HCT116 (cell line): ENCODE results near the gene CHST1. TPM values are rescaled to one million over a fixed set of nuclear protein-coding genes. Genes with fewer than 3 reads are reported as not detected.

ENCODE experiments used
- ATAC-seq: fragments of 200-7000 bp; cut with Tn5 transposase; 2 replicates; pipeline ENCODE4 v1.9.1; 2020; ENCODE audit warnings: mild to moderate bottlenecking, moderate library complexity
- BruUV-seq: library from RNA; stranded (reverse); fragments of 400-500 nt; replicated peaks from 2 replicates; lab custom pipeline; 2021; lab: Mats Ljungman, UMichigan
- CTCF ChIA-PET: fragments of 300-600 bp; sonication (Branson Sonifier 250); formaldehyde crosslinking; loops from one replicate; lab custom pipeline; 2021; ENCODE audit warnings: antibody characterized with exemption; lab: Charles Lee
- POLR2A ChIA-PET: fragments of 300-600, 350-600 bp; sonication (Branson Sonifier 250); formaldehyde crosslinking; loops from one replicate; lab custom pipeline; 2021; ENCODE audit warnings: antibody characterized with exemption; lab: Charles Lee
- RAD21 ChIA-PET, 2 experiments: fragments of 300-600 bp; sonication (Branson Sonifier 250); formaldehyde crosslinking; loops; one replicate each; lab custom pipeline; 2023; ENCODE audit warnings: low total read pairs in 2 of 2; ENCODE audit not compliant: uncharacterized antibody in 2 of 2, unreplicated experiment in 2 of 2, low non-redundant PET in 1 of 2; lab: Charles Lee
- DNase-seq: peaks from one replicate; pipeline ENCODE4 v3.0.0-alpha.2; 2010; ENCODE audit warnings: low read depth, low spot score
- H2AFZ ChIP-seq: fragments of 200-600 bp; shearing (Covaris generic), sonication (generic); 2 replicates; pipeline ENCODE4 v1.6.1; 2017; ENCODE audit warnings: low read depth, mixed run types, mixed read lengths, antibody characterized with exemption, low read length; ENCODE audit not compliant: poor library complexity, severe bottlenecking
- H3K27ac ChIP-seq: 2 replicates; pipeline ENCODE4 v1.5.1; 2012; ENCODE audit warnings: low read depth, low read length
- H3K27me3 ChIP-seq: fragments of 200-600 bp; sonication (generic); 2 replicates; pipeline ENCODE4 v1.6.1; 2016; ENCODE audit warnings: mixed run types, low read length, mixed read lengths; ENCODE audit not compliant: insufficient read depth
- H3K36me3 ChIP-seq, 2 experiments: fragments of 200-500 bp in 1 of 2; fragments of 200-600 bp in 1 of 2; sonication (Bioruptor generic) in 1 of 2; sonication (generic) in 1 of 2; 2 replicates each; pipeline versions ENCODE4 v1.5.1 to v1.6.1; 2014 to 2016; ENCODE audit warnings: low read length in 2 of 2, inconsistent platforms in 1 of 2, mixed read lengths in 1 of 2, mixed run types in 1 of 2; ENCODE audit not compliant: insufficient read depth in 2 of 2, control insufficient read depth in 1 of 2
- H3K4me1 ChIP-seq, 2 experiments: fragments of 200-600 bp in 1 of 2; sonication (generic) in 1 of 2; 2 replicates each; pipeline versions ENCODE4 v1.5.1 to v1.6.1; 2012 to 2017; ENCODE audit warnings: low read length in 2 of 2, inconsistent platforms in 1 of 2, mild to moderate bottlenecking in 1 of 2, mixed read lengths in 1 of 2, mixed run types in 1 of 2, moderate library complexity in 1 of 2; ENCODE audit not compliant: insufficient read depth in 2 of 2, control insufficient read depth in 1 of 2
- H3K4me2 ChIP-seq: fragments of 200-600 bp; sonication (generic); 2 replicates; pipeline ENCODE4 v1.6.1; 2017; ENCODE audit warnings: mixed run types, low read length, mixed read lengths
- H3K4me3 ChIP-seq, 2 experiments: fragments of 200-600 bp in 1 of 2; sonication (generic) in 1 of 2; replicated peaks in 1 of 2; 2 replicates each; pipeline ENCODE4 v1.5.1; 2011 to 2016; ENCODE audit warnings: low read length in 2 of 2, control low read depth in 1 of 2, low read depth in 1 of 2, mild to moderate bottlenecking in 1 of 2, mixed read lengths in 1 of 2, mixed run types in 1 of 2
- H3K79me2 ChIP-seq: fragments of 200-600 bp; sonication (generic); 2 replicates; pipeline ENCODE4 v1.6.1; 2017; ENCODE audit warnings: mild to moderate bottlenecking, mixed run types, low read length, moderate library complexity, mixed read lengths; ENCODE audit not compliant: insufficient read depth
- H3K9ac ChIP-seq: fragments of 200-600 bp; sonication (generic); 2 replicates; pipeline ENCODE4 v1.6.1; 2016; ENCODE audit warnings: low read length, mixed read lengths
- H3K9me2 ChIP-seq: fragments of 200-600 bp; sonication (generic), shearing (Covaris generic); 2 replicates; pipeline ENCODE4 v1.6.1; 2017; ENCODE audit warnings: mixed run types, mild to moderate bottlenecking, moderate library complexity; ENCODE audit not compliant: insufficient read depth
- H3K9me3 ChIP-seq, 2 experiments: fragments of 200-500 bp in 1 of 2; fragments of 200-600 bp in 1 of 2; sonication (Bioruptor generic) in 1 of 2; sonication (generic) in 1 of 2; 2 replicates each; pipeline ENCODE4 v1.6.1; 2014 to 2017; ENCODE audit warnings: low read length in 2 of 2, mixed read lengths in 2 of 2, inconsistent platforms in 1 of 2, low read depth in 1 of 2, mild to moderate bottlenecking in 1 of 2, mixed run types in 1 of 2, moderate library complexity in 1 of 2; ENCODE audit not compliant: control insufficient read depth in 1 of 2, insufficient read depth in 1 of 2
- H4K20me1 ChIP-seq: fragments of 200-600 bp; sonication (generic), shearing (Covaris generic); 2 replicates; pipeline ENCODE4 v1.6.1; 2017; ENCODE audit warnings: mixed run types, mild to moderate bottlenecking, moderate library complexity; ENCODE audit not compliant: insufficient read depth
- ATF3 ChIP-seq: IDR thresholded peaks from 2 replicates; pipeline ENCODE4 v1.6.1; 2012
- EGR1 ChIP-seq: IDR thresholded peaks from 2 replicates; pipeline ENCODE4 v1.6.1; 2012; ENCODE audit warnings: low read depth
- ELF1 ChIP-seq: IDR thresholded peaks from 2 replicates; pipeline ENCODE4 v1.6.1; 2012; ENCODE audit warnings: low read depth, borderline replicate concordance
- EZH2 ChIP-seq: fragments of 200-600 bp; sonication (generic); IDR thresholded peaks from 2 replicates; pipeline ENCODE4 v1.6.1; 2017; ENCODE audit warnings: antibody characterized with exemption, mixed run types
- POLR2AphosphoS5 ChIP-seq: IDR thresholded peaks from 2 replicates; pipeline ENCODE4 v1.6.1; 2011; ENCODE audit warnings: mild to moderate bottlenecking, low read depth, low read length, moderate library complexity
- SIN3A ChIP-seq: IDR thresholded peaks from 2 replicates; pipeline ENCODE4 v1.6.1; 2012; ENCODE audit warnings: low read depth
- SRF ChIP-seq: IDR thresholded peaks from 2 replicates; pipeline ENCODE4 v1.6.1; 2012; ENCODE audit warnings: low read depth
- TCF7L2 ChIP-seq: IDR thresholded peaks from 2 replicates; pipeline ENCODE4 v1.7.0; 2011; ENCODE audit warnings: borderline replicate concordance, inconsistent platforms; ENCODE audit not compliant: insufficient read depth, insufficient read length; ENCODE audit errors: extremely low read depth
- ZNF274 ChIP-seq: fragments of 200-500 bp; sonication (Bioruptor generic); IDR thresholded peaks from 2 replicates; pipeline ENCODE4 v1.6.1; 2014; ENCODE audit warnings: mild to moderate bottlenecking, low read depth, low read length, inconsistent platforms
- intact Hi-C: fragments of 100-400 bp; cut with micrococcal nuclease; formaldehyde crosslinking; loops from 2 replicates; pipeline ENCODE4 v1.10.0; 2022
- total RNA-seq: library from RNA; stranded (reverse); gene quantifications from one replicate; pipeline ENCODE4 v1.2.1, GENCODE V29; 2021; ENCODE audit not compliant: unreplicated experiment
- TF ChIP-seq, protein P1 (sequence below): IDR thresholded peaks from 2 replicates; pipeline ENCODE4 v1.6.1; 2011; ENCODE audit warnings: mild to moderate bottlenecking, low read length, moderate library complexity; ENCODE audit not compliant: insufficient replicate concordance; ENCODE audit errors: extremely low read depth
- TF ChIP-seq, protein P2 (sequence below): IDR thresholded peaks from 2 replicates; pipeline ENCODE4 v1.6.1; 2012; ENCODE audit warnings: low read depth

Gene CHST1
- total RNA-seq, 1 experiment from 2014 or later: 0.69 TPM

- CTCF ChIA-PET: no interaction called here
- intact Hi-C loops: no loop called here
- Histone ChIP-seq H2AFZ (no peak overlapping the region), H3K27me3 (peaks cover 32% of the 10 kb centered on the region; the same call in 1 of the 2 replicates), H4K20me1 (no peaks in the 10 kb centered on the region), H3K9me2 (no peaks in the 10 kb centered on the region), H3K4me2 (no peak overlapping the region), H3K36me3 (no peaks in the 10 kb centered on the region), H3K9me3 (no peaks in the 10 kb centered on the region; a peak in 1 of 4 replicates), H3K9ac (no peak overlapping the region), H3K4me3 (no peak overlapping the region), H3K4me1 (no peaks in the 10 kb centered on the region), H3K27ac (no peak overlapping the region), H3K79me2 (no peaks in the 10 kb centered on the region)
- no peak for DNase-seq
- ATAC-seq: no peak
- TF ChIP-seq SIN3A: no peak
- TF ChIP-seq EZH2: no peak
- no peak for TF ChIP-seq SRF
- TF ChIP-seq EGR1: no peak
- RAD21 ChIA-PET: no interaction called here
- BruUV-seq: no TSS peak
- POLR2A ChIA-PET: no interaction called here
Measured at GRCh38 chr11:45603946-45604682, 61.3 kb downstream of the CHST1 start.

DNA sequence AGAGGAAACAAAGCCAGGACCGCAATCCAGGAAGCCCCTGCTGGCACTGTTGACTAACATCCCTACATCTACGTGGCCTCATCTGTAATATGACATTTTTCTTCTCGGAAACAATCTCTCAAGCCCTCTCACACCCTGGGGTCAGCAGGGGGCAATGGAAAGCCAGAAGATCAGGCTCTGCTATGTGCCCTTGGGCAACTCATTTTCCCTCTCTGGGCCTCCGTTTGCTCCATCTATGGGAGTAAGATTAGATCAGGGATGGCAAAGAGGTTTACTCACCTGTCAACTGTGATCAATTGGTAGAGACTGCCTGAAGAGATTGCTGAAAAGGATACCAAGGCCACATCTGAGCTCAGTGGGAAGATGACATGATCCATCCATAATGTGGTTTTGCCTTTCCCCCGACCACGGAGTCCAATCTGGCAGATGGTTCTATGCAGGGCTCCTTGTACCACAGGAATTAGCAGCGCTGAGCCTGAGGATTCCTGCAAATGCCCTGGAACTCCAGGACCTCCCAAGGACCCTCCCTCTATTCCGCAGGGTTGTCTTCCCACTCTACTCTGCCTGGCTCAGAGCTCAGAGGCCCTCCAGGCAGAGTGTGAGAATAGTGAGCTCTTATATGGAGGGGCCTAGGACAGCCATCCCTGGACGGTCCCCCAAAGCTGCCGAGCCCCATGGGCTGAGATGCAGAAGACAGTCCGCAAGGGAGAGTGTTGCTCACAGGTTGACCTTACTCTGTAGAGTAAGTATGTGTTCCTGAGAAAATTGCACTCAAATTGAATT is 66.1 kb downstream of the CHST1 start:
- H3K79me2 ChIP-seq: no peaks in the 10 kb centered on the region
- no peaks in the 10 kb centered on the region for H3K9me2 ChIP-seq
- RAD21 ChIA-PET: no interaction called here
- H3K9ac ChIP-seq: no peak overlapping the region
- BruUV-seq: no TSS peak
- no peak overlapping the region for H3K4me3 ChIP-seq
- no peaks in the 10 kb centered on the region for H3K36me3 ChIP-seq
- ATAC-seq (no peak), DNase-seq (no peak)
- H3K4me2 ChIP-seq: no peak overlapping the region
- POLR2A ChIA-PET: no interaction called here
- no peak overlapping the region for H3K27ac ChIP-seq
- H3K9me3 ChIP-seq: no peaks in the 10 kb centered on the region; a peak in 1 of 4 replicates
- H2AFZ ChIP-seq: no peak overlapping the region
- CTCF ChIA-PET: no interaction called here
- H3K4me1 ChIP-seq: no peaks in the 10 kb centered on the region
- no peaks in the 10 kb centered on the region for H4K20me1 ChIP-seq
- peaks cover 44% of the 10 kb centered on the region for H3K27me3 ChIP-seq
- intact Hi-C loops: no loop called here
- TF ChIP-seq SIN3A: no peak
- TF ChIP-seq, protein P1, sequence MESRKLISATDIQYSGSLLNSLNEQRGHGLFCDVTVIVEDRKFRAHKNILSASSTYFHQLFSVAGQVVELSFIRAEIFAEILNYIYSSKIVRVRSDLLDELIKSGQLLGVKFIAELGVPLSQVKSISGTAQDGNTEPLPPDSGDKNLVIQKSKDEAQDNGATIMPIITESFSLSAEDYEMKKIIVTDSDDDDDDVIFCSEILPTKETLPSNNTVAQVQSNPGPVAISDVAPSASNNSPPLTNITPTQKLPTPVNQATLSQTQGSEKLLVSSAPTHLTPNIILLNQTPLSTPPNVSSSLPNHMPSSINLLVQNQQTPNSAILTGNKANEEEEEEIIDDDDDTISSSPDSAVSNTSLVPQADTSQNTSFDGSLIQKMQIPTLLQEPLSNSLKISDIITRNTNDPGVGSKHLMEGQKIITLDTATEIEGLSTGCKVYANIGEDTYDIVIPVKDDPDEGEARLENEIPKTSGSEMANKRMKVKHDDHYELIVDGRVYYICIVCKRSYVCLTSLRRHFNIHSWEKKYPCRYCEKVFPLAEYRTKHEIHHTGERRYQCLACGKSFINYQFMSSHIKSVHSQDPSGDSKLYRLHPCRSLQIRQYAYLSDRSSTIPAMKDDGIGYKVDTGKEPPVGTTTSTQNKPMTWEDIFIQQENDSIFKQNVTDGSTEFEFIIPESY: no peak
- no peak for TF ChIP-seq EGR1
- TF ChIP-seq TCF7L2: no peak
- TF ChIP-seq ELF1: no peak
- no peak for TF ChIP-seq EZH2
- no peak for TF ChIP-seq ZNF274
- no peak for TF ChIP-seq ATF3
- TF ChIP-seq, protein P2, sequence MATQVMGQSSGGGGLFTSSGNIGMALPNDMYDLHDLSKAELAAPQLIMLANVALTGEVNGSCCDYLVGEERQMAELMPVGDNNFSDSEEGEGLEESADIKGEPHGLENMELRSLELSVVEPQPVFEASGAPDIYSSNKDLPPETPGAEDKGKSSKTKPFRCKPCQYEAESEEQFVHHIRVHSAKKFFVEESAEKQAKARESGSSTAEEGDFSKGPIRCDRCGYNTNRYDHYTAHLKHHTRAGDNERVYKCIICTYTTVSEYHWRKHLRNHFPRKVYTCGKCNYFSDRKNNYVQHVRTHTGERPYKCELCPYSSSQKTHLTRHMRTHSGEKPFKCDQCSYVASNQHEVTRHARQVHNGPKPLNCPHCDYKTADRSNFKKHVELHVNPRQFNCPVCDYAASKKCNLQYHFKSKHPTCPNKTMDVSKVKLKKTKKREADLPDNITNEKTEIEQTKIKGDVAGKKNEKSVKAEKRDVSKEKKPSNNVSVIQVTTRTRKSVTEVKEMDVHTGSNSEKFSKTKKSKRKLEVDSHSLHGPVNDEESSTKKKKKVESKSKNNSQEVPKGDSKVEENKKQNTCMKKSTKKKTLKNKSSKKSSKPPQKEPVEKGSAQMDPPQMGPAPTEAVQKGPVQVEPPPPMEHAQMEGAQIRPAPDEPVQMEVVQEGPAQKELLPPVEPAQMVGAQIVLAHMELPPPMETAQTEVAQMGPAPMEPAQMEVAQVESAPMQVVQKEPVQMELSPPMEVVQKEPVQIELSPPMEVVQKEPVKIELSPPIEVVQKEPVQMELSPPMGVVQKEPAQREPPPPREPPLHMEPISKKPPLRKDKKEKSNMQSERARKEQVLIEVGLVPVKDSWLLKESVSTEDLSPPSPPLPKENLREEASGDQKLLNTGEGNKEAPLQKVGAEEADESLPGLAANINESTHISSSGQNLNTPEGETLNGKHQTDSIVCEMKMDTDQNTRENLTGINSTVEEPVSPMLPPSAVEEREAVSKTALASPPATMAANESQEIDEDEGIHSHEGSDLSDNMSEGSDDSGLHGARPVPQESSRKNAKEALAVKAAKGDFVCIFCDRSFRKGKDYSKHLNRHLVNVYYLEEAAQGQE: no peak
- no peak for TF ChIP-seq POLR2AphosphoS5
